HEK293 (cell line): ENCODE measurements around the gene CCDC178.

ENCODE experiments used
- CTCF ChIP-seq: fragments of 450-650 bp; formaldehyde crosslinking; IDR thresholded peaks from 2 replicates; pipeline ENCODE4 v1.5.1; 2016; ENCODE audit warnings: missing biosample characterization, missing genetic modification characterization
- ZBTB21 ChIP-seq: fragments of 450-650 bp; formaldehyde crosslinking; IDR thresholded peaks from 2 replicates; pipeline ENCODE4 v1.5.1; 2017; ENCODE audit warnings: missing biosample characterization, missing genetic modification characterization
- ZIC2 ChIP-seq: fragments of 450-650 bp; formaldehyde crosslinking; IDR thresholded peaks from 2 replicates; pipeline ENCODE4 v1.5.1; 2016; ENCODE audit warnings: missing biosample characterization, missing genetic modification characterization
- ZNF112 ChIP-seq: fragments of 450-650 bp; formaldehyde crosslinking; IDR thresholded peaks from 2 replicates; pipeline ENCODE4 v1.5.0; 2017; ENCODE audit warnings: missing biosample characterization, missing genetic modification characterization
- ZNF157 ChIP-seq: fragments of 450-650 bp; formaldehyde crosslinking; IDR thresholded peaks from 2 replicates; pipeline ENCODE4 v1.5.1; 2016; ENCODE audit warnings: missing biosample characterization, missing genetic modification characterization
- ZNF274 ChIP-seq, 2 experiments: fragments of 200-500 bp in 1 of 2; fragments of 450-650 bp in 1 of 2; sonication (Bioruptor generic) in 1 of 2; formaldehyde crosslinking in 1 of 2; IDR thresholded peaks; 2 replicates each; pipeline versions ENCODE4 v1.5.1 to v1.6.1; 2014 to 2016; ENCODE audit warnings: borderline replicate concordance in 1 of 2, inconsistent platforms in 1 of 2, low read length in 1 of 2, missing biosample characterization in 1 of 2, missing genetic modification characterization in 1 of 2
- ZNF510 ChIP-seq: fragments of 450-650 bp; formaldehyde crosslinking; IDR thresholded peaks from 2 replicates; pipeline ENCODE4 v1.5.1; 2018; ENCODE audit warnings: mild to moderate bottlenecking, missing genetic modification characterization, missing biosample characterization; ENCODE audit not compliant: insufficient replicate concordance
- ZNF514 ChIP-seq: fragments of 450-650 bp; formaldehyde crosslinking; IDR thresholded peaks from 2 replicates; pipeline ENCODE4 v1.5.1; 2016; ENCODE audit warnings: missing biosample characterization, missing genetic modification characterization
- ZXDB ChIP-seq: fragments of 450-650 bp; formaldehyde crosslinking; IDR thresholded peaks from 2 replicates; pipeline ENCODE4 v1.5.1; 2016; ENCODE audit warnings: missing biosample characterization, missing genetic modification characterization
- TF ChIP-seq, protein P1 (sequence below): fragments of 450-650 bp; formaldehyde crosslinking; IDR thresholded peaks from 2 replicates; pipeline ENCODE4 v1.5.1; 2016; ENCODE audit warnings: missing biosample characterization, missing genetic modification characterization
- TF ChIP-seq, protein P2 (sequence below): fragments of 450-650 bp; formaldehyde crosslinking; IDR thresholded peaks from 2 replicates; pipeline ENCODE4 v1.5.1; 2016; ENCODE audit warnings: missing biosample characterization, missing genetic modification characterization

GRCh38 chr18:32998921-32999320, 441.6 kb downstream of the CCDC178 start:
- TF ChIP-seq CTCF (tag by site-specific recombination) = no peak
- TF ChIP-seq, protein P1, sequence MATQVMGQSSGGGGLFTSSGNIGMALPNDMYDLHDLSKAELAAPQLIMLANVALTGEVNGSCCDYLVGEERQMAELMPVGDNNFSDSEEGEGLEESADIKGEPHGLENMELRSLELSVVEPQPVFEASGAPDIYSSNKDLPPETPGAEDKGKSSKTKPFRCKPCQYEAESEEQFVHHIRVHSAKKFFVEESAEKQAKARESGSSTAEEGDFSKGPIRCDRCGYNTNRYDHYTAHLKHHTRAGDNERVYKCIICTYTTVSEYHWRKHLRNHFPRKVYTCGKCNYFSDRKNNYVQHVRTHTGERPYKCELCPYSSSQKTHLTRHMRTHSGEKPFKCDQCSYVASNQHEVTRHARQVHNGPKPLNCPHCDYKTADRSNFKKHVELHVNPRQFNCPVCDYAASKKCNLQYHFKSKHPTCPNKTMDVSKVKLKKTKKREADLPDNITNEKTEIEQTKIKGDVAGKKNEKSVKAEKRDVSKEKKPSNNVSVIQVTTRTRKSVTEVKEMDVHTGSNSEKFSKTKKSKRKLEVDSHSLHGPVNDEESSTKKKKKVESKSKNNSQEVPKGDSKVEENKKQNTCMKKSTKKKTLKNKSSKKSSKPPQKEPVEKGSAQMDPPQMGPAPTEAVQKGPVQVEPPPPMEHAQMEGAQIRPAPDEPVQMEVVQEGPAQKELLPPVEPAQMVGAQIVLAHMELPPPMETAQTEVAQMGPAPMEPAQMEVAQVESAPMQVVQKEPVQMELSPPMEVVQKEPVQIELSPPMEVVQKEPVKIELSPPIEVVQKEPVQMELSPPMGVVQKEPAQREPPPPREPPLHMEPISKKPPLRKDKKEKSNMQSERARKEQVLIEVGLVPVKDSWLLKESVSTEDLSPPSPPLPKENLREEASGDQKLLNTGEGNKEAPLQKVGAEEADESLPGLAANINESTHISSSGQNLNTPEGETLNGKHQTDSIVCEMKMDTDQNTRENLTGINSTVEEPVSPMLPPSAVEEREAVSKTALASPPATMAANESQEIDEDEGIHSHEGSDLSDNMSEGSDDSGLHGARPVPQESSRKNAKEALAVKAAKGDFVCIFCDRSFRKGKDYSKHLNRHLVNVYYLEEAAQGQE (tag by site-specific recombination) = no peak
- TF ChIP-seq ZNF274 (IDR thresholded peaks at IDR 0.05; ENCODE audit: low read length) = no peak
- no peak for TF ChIP-seq ZNF274 (tag by site-specific recombination; IDR thresholded peaks at IDR 0.05; ENCODE audit: borderline replicate concordance)
- no peak for TF ChIP-seq ZNF514
- TF ChIP-seq ZBTB21 (tag by site-specific recombination) = no peak
- TF ChIP-seq ZNF510 = no peak
- no peak for TF ChIP-seq ZNF112
- no peak for TF ChIP-seq ZIC2 (tag by site-specific recombination)
- no peak for TF ChIP-seq ZNF157
- TF ChIP-seq, protein P2, sequence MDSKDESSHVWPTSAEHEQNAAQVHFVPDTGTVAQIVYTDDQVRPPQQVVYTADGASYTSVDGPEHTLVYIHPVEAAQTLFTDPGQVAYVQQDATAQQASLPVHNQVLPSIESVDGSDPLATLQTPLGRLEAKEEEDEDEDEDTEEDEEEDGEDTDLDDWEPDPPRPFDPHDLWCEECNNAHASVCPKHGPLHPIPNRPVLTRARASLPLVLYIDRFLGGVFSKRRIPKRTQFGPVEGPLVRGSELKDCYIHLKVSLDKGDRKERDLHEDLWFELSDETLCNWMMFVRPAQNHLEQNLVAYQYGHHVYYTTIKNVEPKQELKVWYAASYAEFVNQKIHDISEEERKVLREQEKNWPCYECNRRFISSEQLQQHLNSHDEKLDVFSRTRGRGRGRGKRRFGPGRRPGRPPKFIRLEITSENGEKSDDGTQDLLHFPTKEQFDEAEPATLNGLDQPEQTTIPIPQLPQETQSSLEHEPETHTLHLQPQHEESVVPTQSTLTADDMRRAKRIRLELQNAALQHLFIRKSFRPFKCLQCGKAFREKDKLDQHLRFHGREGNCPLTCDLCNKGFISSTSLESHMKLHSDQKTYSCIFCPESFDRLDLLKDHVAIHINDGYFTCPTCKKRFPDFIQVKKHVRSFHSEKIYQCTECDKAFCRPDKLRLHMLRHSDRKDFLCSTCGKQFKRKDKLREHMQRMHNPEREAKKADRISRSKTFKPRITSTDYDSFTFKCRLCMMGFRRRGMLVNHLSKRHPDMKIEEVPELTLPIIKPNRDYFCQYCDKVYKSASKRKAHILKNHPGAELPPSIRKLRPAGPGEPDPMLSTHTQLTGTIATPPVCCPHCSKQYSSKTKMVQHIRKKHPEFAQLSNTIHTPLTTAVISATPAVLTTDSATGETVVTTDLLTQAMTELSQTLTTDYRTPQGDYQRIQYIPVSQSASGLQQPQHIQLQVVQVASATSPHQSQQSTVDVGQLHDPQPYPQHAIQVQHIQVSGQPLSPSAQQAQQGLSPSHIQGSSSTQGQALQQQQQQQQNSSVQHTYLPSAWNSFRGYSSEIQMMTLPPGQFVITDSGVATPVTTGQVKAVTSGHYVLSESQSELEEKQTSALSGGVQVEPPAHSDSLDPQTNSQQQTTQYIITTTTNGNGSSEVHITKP (tag by site-specific recombination) = no peak
- no peak for TF ChIP-seq ZXDB (tag by site-specific recombination)
